Fibroblast of skin of left quadriceps (primary cell): ENCODE measurements around the gene RALGAPA1.
"Not testable (repeated sequence)": the region's sequence is repeated elsewhere in the genome, so short reads cannot be mapped to it uniquely, and the experiment has no call there.

Experiments
- DNase-seq, 2 experiments: peaks; one replicate each; pipeline ENCODE4 v3.0.0-alpha.2; 2013; ENCODE audit warnings: low read depth in 2 of 2

RALGAPA1 gene

GRCh38 chr14:35628989-35629388, 180.1 kb downstream of the RALGAPA1 start:
- DNase-seq = no peak

- not testable (repeated sequence) for DNase-seq
These were observed 182.1 kb downstream of the RALGAPA1 start for GRCh38 chr14:35626947-35627346.

GRCh38 chr14:35621996-35622395, 187.1 kb downstream of the RALGAPA1 start:
- not testable (repeated sequence) for DNase-seq

- DNase-seq = not testable (repeated sequence)
These were observed 189.1 kb downstream of the RALGAPA1 start for GRCh38 chr14:35619998-35620397.

- not testable (repeated sequence) for DNase-seq
These were observed 189.6 kb downstream of the RALGAPA1 start for GRCh38 chr14:35619461-35619860.

- DNase-seq = no peak
These were observed 191.6 kb downstream of the RALGAPA1 start for GRCh38 chr14:35617500-35617899.

GRCh38 chr14:35607380-35607779, 201.7 kb downstream of the RALGAPA1 start:
- no peak for DNase-seq

- no peak for DNase-seq
These were observed 208.8 kb downstream of the RALGAPA1 start for GRCh38 chr14:35600253-35600652.

GRCh38 chr14:35594616-35595015, 214.5 kb downstream of the RALGAPA1 start:
- no peak for DNase-seq

- DNase-seq = not testable (repeated sequence)
These were observed 221.7 kb downstream of the RALGAPA1 start for GRCh38 chr14:35587373-35587772.

- DNase-seq = no peak
These were observed 230.5 kb downstream of the RALGAPA1 start for GRCh38 chr14:35578639-35579038.

GRCh38 chr14:35578135-35578534, 231.0 kb downstream of the RALGAPA1 start:
- no peak for DNase-seq

GRCh38 chr14:35576856-35577255, 232.2 kb downstream of the RALGAPA1 start:
- no peak for DNase-seq

GRCh38 chr14:35576260-35576659, 232.8 kb downstream of the RALGAPA1 start:
- DNase-seq = no peak

GRCh38 chr14:35573911-35574310, 235.2 kb downstream of the RALGAPA1 start:
- DNase-seq = no peak

- no peak for DNase-seq
These were observed 237.5 kb downstream of the RALGAPA1 start for GRCh38 chr14:35571598-35571997.

- DNase-seq = no peak
These were observed 243.1 kb downstream of the RALGAPA1 start for GRCh38 chr14:35565871-35566464.

- DNase-seq = no peak
These were observed 250.4 kb downstream of the RALGAPA1 start for GRCh38 chr14:35558680-35559079.

- no peak for DNase-seq
These were observed 251.8 kb downstream of the RALGAPA1 start for GRCh38 chr14:35557221-35557747.

GRCh38 chr14:35556548-35556947, 252.5 kb downstream of the RALGAPA1 start:
- DNase-seq = no peak

GRCh38 chr14:35553808-35554207, 255.3 kb downstream of the RALGAPA1 start:
- peak; percentile 10 to 13 for DNase-seq

- DNase-seq = no peak
These were observed 258.0 kb downstream of the RALGAPA1 start for GRCh38 chr14:35551081-35551480.

GRCh38 chr14:35549551-35549950, 259.5 kb downstream of the RALGAPA1 start:
- no peak for DNase-seq

GRCh38 chr14:35543006-35543405, 266.1 kb downstream of the RALGAPA1 start:
- DNase-seq = no peak
